GM19240 (cell line): ENCODE measurements around the gene POU5F1.

ENCODE experiments used
- DNase-seq: peaks from one replicate; pipeline ENCODE4 v3.0.0; 2011; ENCODE audit warnings: low spot score; ENCODE audit not compliant: insufficient read length

Gene POU5F1

GRCh38 chr6:31116661-31117385, 53.7 kb downstream of the POU5F1 start:
- DNase-seq = no peak

GRCh38 chr6:31115941-31116560, 54.4 kb downstream of the POU5F1 start:
- no peak for DNase-seq

GRCh38 chr6:31114970-31115849, 55.3 kb downstream of the POU5F1 start:
- DNase-seq = no peak

GRCh38 chr6:31114541-31114878, 56.0 kb downstream of the POU5F1 start, which contains the start of gene PSORS1C1:
TSS of gene PSORS1C1 (plus strand) at chr6:31114800. CDS start at chr6:31129633, 14,833 bp downstream.
- no peak for DNase-seq
